H1 (cell line): ENCODE data around the gene RELL1. TPM values are rescaled to one million over a fixed set of nuclear protein-coding genes. Genes with fewer than 3 reads are reported as not detected.

Experiments
- GTF2F1 ChIP-seq: IDR thresholded peaks from 2 replicates; pipeline ENCODE4 v1.6.1; 2012; ENCODE audit warnings: low read depth, low read length, improper control_type of control experiment, borderline replicate concordance
- KDM1A ChIP-seq: fragments of 200-600, 300-600 bp; sonication (generic); IDR thresholded peaks from 2 replicates; pipeline ENCODE4 v1.7.1; 2016; ENCODE audit warnings: mild to moderate bottlenecking, low read length, borderline replicate concordance
- NANOG ChIP-seq: IDR thresholded peaks from 2 replicates; pipeline ENCODE4 v1.6.1; 2011; ENCODE audit warnings: low read length, low read depth, mild to moderate bottlenecking, inconsistent platforms; ENCODE audit not compliant: insufficient read depth, poor library complexity, severe bottlenecking
- POLR2AphosphoS5 ChIP-seq: IDR thresholded peaks from 2 replicates; pipeline ENCODE4 v1.6.1; 2011; ENCODE audit warnings: low read depth, low read length
- SP4 ChIP-seq: IDR thresholded peaks from 2 replicates; pipeline ENCODE4 v1.6.1; 2012; ENCODE audit warnings: low read length, inconsistent platforms
- polyA plus RNA-seq, 7 experiments: library from polyadenylated mRNA; depleted of rRNA in 3 of 7; stranded (reverse) in 5 of 7; unstranded in 2 of 7; fragments of >200 nt in 5 of 7; fragments of 200-250 nt in 2 of 7; gene quantifications; 1 replicate in 5 of 7; 2 replicates in 1 of 7; 4 replicates in 1 of 7; pipeline versions ENCODE4 v1.2.1 to v1.2.3, GENCODE V29; 2011 to 2013; ENCODE audit warnings: missing spikeins in 2 of 7, mixed read lengths in 2 of 7
- total RNA-seq: library from RNA; stranded (reverse); fragmentation: NEBNext Ultra II Directional; extraction: Animal tissue kit (Norgen Biotek cat#: 25700); gene quantifications from 2 replicates; pipeline ENCODE4 v1.2.1, GENCODE V29; 2021
- TF ChIP-seq, protein P1 (sequence below): fragments of 300-600 bp; sonication (generic); IDR thresholded peaks from 2 replicates; pipeline ENCODE4 v1.7.1; 2012; ENCODE audit warnings: low read length, moderate library complexity, mild to moderate bottlenecking, inconsistent platforms; ENCODE audit not compliant: insufficient replicate concordance
- TF ChIP-seq, protein P2 (sequence below): IDR thresholded peaks from 2 replicates; pipeline ENCODE4 v1.6.1; 2011; ENCODE audit warnings: low read depth, mild to moderate bottlenecking, low read length; ENCODE audit not compliant: insufficient read depth

The RELL1 gene
- total and polyA plus RNA-seq, 2 of the 8 experiments (the other 6 are each of a cell fraction or from before 2014, with no cell fraction given) = 2.1 to 14.1 TPM

DNA sequence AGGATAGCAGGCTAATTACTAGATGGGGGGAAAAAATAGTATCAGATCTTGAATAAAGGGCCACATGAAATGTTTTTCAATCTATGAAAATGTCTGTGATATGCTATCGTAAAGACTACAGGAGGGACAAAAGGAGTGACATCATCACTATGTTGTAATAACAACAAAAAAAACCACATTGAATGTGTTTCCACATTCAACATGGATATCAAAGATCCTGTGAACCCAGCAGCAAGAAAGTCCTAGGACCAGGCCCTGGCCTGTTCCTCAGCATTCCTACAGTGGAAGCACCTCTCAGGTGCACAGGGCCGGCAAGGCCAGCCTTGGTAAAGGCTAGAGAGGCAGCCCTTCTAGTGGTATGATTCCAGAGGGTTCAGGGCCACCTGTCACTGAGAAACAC lies 118.3 kb downstream of the RELL1 start (continued):
- TF ChIP-seq NANOG (no peak), SP4 (no peak), POLR2AphosphoS5 (no peak), GTF2F1 (no peak), KDM1A (no peak)
- TF ChIP-seq, protein P1, sequence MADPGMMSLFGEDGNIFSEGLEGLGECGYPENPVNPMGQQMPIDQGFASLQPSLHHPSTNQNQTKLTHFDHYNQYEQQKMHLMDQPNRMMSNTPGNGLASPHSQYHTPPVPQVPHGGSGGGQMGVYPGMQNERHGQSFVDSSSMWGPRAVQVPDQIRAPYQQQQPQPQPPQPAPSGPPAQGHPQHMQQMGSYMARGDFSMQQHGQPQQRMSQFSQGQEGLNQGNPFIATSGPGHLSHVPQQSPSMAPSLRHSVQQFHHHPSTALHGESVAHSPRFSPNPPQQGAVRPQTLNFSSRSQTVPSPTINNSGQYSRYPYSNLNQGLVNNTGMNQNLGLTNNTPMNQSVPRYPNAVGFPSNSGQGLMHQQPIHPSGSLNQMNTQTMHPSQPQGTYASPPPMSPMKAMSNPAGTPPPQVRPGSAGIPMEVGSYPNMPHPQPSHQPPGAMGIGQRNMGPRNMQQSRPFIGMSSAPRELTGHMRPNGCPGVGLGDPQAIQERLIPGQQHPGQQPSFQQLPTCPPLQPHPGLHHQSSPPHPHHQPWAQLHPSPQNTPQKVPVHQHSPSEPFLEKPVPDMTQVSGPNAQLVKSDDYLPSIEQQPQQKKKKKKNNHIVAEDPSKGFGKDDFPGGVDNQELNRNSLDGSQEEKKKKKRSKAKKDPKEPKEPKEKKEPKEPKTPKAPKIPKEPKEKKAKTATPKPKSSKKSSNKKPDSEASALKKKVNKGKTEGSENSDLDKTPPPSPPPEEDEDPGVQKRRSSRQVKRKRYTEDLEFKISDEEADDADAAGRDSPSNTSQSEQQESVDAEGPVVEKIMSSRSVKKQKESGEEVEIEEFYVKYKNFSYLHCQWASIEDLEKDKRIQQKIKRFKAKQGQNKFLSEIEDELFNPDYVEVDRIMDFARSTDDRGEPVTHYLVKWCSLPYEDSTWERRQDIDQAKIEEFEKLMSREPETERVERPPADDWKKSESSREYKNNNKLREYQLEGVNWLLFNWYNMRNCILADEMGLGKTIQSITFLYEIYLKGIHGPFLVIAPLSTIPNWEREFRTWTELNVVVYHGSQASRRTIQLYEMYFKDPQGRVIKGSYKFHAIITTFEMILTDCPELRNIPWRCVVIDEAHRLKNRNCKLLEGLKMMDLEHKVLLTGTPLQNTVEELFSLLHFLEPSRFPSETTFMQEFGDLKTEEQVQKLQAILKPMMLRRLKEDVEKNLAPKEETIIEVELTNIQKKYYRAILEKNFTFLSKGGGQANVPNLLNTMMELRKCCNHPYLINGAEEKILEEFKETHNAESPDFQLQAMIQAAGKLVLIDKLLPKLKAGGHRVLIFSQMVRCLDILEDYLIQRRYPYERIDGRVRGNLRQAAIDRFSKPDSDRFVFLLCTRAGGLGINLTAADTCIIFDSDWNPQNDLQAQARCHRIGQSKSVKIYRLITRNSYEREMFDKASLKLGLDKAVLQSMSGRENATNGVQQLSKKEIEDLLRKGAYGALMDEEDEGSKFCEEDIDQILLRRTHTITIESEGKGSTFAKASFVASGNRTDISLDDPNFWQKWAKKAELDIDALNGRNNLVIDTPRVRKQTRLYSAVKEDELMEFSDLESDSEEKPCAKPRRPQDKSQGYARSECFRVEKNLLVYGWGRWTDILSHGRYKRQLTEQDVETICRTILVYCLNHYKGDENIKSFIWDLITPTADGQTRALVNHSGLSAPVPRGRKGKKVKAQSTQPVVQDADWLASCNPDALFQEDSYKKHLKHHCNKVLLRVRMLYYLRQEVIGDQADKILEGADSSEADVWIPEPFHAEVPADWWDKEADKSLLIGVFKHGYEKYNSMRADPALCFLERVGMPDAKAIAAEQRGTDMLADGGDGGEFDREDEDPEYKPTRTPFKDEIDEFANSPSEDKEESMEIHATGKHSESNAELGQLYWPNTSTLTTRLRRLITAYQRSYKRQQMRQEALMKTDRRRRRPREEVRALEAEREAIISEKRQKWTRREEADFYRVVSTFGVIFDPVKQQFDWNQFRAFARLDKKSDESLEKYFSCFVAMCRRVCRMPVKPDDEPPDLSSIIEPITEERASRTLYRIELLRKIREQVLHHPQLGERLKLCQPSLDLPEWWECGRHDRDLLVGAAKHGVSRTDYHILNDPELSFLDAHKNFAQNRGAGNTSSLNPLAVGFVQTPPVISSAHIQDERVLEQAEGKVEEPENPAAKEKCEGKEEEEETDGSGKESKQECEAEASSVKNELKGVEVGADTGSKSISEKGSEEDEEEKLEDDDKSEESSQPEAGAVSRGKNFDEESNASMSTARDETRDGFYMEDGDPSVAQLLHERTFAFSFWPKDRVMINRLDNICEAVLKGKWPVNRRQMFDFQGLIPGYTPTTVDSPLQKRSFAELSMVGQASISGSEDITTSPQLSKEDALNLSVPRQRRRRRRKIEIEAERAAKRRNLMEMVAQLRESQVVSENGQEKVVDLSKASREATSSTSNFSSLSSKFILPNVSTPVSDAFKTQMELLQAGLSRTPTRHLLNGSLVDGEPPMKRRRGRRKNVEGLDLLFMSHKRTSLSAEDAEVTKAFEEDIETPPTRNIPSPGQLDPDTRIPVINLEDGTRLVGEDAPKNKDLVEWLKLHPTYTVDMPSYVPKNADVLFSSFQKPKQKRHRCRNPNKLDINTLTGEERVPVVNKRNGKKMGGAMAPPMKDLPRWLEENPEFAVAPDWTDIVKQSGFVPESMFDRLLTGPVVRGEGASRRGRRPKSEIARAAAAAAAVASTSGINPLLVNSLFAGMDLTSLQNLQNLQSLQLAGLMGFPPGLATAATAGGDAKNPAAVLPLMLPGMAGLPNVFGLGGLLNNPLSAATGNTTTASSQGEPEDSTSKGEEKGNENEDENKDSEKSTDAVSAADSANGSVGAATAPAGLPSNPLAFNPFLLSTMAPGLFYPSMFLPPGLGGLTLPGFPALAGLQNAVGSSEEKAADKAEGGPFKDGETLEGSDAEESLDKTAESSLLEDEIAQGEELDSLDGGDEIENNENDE = no peak
- TF ChIP-seq, protein P2, sequence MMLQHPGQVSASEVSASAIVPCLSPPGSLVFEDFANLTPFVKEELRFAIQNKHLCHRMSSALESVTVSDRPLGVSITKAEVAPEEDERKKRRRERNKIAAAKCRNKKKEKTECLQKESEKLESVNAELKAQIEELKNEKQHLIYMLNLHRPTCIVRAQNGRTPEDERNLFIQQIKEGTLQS = no peak
